GM13976 (cell line): Measurements from ENCODE around the gene ERG28.
"Not testable (repeated sequence)": the region's sequence is repeated elsewhere in the genome, so short reads cannot be mapped to it uniquely, and the experiment has no call there.

ENCODE experiments used
- DNase-seq: peaks from one replicate; pipeline ENCODE4 v3.0.0; 2012; ENCODE audit warnings: low spot score
- in situ Hi-C: fragments of 300-500 bp; cut with MboI; formaldehyde crosslinking; loops from one replicate; pipeline ENCODE4 v1.12.0; 2022; ENCODE audit warnings: low sequenced_read_pairs, mixed read lengths, inconsistent platforms; ENCODE audit not compliant: unreplicated experiment
- TF ChIP-seq, protein P1 (sequence below): IDR thresholded peaks from 2 replicates; pipeline ENCODE4 v1.5.1; 2012; ENCODE audit warnings: borderline replicate concordance, mild to moderate bottlenecking; ENCODE audit not compliant: insufficient read depth; ENCODE audit errors: extremely low read depth, missing control alignments, control extremely low read depth

The ERG28 gene

DNA sequence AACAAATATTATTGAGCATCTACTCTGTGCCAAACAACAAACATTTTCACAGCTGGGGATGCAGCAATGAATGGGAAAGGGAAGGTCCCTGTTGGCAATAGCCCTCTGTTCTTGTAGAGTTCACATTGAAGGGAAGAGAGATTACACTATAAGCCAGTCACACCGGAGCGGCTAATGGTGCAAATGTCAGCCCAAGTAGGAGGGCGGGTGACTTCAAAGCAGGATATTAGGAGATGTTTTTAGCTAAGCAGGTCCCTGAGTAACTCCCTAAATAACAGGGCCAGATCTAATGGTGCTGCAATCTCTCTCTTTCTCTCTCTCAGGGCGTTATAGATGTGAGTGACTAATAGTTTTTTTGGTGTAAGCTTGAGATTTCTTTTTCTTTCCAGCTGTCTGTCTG lies 51.6 kb downstream of the ERG28 start:
- in situ Hi-C loops = no loop called here
- TF ChIP-seq, protein P1, sequence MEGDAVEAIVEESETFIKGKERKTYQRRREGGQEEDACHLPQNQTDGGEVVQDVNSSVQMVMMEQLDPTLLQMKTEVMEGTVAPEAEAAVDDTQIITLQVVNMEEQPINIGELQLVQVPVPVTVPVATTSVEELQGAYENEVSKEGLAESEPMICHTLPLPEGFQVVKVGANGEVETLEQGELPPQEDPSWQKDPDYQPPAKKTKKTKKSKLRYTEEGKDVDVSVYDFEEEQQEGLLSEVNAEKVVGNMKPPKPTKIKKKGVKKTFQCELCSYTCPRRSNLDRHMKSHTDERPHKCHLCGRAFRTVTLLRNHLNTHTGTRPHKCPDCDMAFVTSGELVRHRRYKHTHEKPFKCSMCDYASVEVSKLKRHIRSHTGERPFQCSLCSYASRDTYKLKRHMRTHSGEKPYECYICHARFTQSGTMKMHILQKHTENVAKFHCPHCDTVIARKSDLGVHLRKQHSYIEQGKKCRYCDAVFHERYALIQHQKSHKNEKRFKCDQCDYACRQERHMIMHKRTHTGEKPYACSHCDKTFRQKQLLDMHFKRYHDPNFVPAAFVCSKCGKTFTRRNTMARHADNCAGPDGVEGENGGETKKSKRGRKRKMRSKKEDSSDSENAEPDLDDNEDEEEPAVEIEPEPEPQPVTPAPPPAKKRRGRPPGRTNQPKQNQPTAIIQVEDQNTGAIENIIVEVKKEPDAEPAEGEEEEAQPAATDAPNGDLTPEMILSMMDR = no peak
- no peak for DNase-seq

DNA sequence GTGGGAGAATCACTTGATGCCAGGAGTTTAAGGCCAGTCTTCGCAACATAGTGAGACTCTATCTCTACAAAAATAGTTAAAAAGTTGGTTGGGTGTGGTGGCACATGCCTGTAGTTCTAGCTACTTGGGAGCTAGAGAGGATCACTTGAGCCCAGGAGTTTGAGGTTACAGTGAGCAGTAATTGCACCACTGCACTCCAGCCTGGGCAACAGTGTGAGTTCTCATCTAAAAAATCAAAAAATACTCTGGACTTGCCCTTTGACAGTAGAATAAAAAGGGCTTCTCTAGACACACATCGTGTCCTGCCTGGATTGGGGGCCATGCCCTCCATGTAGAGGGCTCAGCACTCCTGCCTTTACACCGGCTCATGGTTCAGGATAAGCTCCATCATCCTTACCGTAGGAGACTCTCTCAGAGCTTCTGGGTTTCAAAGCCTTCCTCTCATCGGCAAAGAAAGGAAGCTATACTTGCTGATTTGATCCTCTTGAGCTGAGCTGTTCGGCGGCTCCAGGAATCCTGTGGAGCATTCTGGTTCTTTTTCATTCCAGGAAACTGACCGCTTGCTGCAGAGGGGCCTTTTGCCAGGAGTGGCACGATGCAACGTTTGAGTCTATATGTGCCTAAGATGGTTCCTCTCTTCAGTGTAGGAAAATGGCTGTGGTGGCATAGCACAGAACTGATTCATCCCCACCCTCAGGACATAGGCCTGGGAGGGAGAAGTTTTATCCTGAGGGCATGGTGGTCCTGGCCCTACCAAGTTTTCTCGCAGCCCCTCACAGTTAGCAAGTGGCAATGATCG lies 52.6 kb downstream of the ERG28 start:
- TF ChIP-seq, protein P1 = no peak
- in situ Hi-C loops = no loop called here
- no peak for DNase-seq

DNA sequence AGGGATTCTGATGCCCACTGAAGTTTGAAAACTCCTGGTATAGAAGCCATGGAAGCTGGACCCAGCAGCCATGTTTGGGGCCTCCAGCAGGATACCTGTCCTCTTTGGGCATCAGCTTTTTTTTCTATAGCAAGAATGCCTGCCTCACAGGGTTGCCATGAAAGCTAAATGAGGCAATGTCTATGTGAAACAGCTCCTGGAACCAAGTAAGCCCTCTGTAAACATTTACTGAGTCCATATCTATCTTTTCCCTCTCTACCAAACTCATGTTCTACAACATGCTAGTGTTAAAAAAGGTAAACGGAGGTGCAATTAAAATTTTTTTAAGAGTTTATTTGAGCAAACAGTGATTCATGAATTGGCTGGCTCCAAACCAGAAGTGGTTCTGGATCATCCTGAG lies 53.6 kb downstream of the ERG28 start:
- TF ChIP-seq, protein P1 = no peak
- DNase-seq = no peak
- in situ Hi-C loops = no loop called here

DNA sequence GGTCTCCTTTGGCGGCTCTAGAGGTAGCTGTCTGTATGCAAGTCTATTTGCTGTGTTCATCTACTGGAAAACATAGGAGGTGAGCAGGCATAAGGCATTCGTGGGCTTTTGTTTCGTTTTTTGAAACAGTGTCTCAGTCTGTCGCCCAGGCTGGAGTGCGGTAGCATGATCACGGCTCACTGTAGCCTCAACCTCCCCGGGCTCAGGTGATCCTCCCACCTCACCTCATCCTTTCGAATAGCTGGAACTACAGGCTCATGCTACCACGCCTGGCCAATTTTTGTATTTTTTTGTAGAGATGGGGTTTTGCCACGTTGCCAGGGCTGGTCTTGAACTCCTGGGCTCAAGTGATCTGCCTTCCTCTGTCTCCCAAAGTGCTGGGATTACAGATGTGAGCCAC lies 54.8 kb downstream of the ERG28 start:
- DNase-seq = no peak
- TF ChIP-seq, protein P1 = no peak
- in situ Hi-C loops = no loop called here

DNA sequence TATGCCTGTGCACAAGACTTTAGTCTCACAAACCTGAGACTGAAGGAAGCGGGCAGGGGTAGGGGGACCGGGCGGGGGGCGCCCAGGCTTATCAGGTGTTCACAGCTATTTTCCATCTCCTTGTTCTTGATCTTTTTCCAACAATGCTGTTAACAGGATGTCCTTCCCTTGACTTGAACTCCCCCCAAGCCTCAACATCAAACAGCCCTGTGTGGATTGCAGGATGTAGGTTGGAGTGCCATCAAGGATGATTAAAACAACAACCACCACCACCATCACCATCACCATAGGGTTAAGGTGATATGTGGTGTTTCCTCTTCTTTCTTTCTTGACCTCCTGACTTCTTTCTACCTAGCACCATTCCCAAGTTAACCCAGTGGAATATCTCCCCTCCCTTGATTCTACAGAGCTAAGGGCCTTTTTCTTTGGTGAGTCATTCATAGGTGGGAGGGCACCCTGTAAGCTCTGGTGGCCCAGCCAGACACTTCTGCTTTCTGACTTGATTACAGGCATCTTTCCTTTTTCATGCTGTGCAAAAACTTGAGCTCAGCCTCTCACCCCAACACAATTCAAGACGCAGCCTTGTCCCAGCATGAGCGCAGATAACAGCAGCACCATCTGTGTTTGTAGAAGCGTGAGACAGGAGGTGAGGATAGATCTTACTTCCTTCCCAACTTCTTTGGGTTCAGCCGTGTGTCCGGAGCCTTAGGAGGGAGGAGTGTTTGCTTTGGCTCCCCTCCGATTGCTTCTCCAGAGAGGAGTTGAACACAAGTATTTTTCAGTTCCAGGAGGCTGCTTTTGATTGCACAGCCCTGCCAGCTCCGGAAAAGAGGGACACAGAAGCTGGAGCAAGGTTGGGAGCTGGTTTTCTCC lies 55.5 kb downstream of the ERG28 start:
- no peak for DNase-seq
- in situ Hi-C loops = no loop called here
- TF ChIP-seq, protein P1 = no peak

DNA sequence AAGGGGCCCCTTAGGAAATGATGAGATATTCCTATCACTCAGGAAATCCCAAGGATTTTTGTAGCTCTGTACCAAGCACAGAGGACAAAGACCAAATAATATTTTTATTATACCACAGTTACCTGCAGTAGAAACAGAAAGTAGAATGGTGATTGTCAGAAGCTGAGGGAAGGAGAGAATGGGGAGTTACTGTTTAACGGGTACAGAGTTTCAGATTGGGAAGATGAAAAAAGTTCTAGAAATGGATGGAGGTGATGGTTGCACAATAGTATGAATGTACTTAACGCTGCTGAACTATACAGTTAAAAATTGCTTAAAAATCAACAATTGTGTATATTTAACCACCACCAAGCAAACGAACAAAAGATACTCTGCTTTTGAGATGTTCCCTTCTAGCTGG lies 58.2 kb downstream of the ERG28 start:
- TF ChIP-seq, protein P1 = no peak
- in situ Hi-C loops = no loop called here
- no peak for DNase-seq

DNA sequence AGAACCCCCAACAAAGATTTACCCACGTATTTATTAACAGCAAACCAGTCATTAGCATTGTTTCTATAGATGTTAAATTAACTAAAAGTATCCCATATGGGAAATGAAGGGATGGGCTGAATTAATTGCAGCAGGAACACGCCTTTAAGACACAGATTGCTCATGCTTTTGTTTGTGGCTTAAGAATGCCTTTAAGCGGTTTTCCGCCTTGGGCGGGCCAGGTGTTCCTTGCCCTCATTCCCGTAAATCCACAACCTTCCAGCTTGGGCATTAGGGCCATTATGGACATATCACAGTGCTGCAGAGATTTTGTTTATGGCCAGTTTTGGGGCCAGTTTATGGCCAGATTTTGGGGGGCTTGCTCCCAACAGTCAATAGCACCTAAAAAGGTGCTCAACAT lies 59.6 kb downstream of the ERG28 start:
- in situ Hi-C loops, DNase-seq: not testable (repeated sequence)

GRCh38 chr14:75600100-75600499 lies 60.6 kb downstream of the ERG28 start:
- DNase-seq, in situ Hi-C loops: not testable (repeated sequence)
